ENCODE results near the gene ST6GAL1.

DNA sequence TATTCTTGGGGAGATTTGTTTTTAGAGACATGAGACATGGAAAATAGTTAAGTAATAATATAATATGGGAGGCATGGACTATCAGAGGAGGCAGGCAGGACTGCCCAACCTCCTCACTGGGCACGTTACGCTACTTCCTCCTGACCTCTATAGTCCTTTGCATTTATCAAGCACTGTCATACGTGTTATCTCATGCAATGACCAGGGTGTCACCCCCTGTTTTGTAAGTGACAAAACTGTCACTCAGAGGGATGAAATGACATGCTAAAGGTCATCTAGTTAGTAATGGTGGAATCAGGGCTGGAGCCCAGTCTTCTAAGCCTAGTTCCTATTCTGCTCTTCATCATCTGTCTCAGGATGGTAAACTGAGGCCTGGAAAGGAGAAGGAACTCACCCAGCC, 66.7 kb downstream of the ST6GAL1 start:
- no peak for TF ChIP-seq SUZ12 (IDR thresholded peaks at IDR 0.05; ENCODE audit: extremely low read depth, insufficient read depth, insufficient read length)
- TF ChIP-seq YY1 (IDR thresholded peaks at IDR 0.05; ENCODE audit: insufficient read depth, insufficient read length): no peak
- no peak for TF ChIP-seq ZNF274 (IDR thresholded peaks at IDR 0.05; ENCODE audit: low read depth, low read length)
